DOHH2 (cell line): Measurements from ENCODE around the gene AJAP1.

ENCODE experiments used
- H3F3A ChIP-seq: fragments of 200-600 bp; sonication (generic), shearing (Covaris generic); 2 replicates; pipeline ENCODE4 v1.6.0; 2016; ENCODE audit warnings: antibody characterized with exemption, mild to moderate bottlenecking; ENCODE audit not compliant: control insufficient read depth, insufficient read depth
- H3K27ac ChIP-seq: fragments of 200-600 bp; sonication (generic); 2 replicates; pipeline ENCODE4 v1.5.1; 2014; ENCODE audit warnings: low read depth, mild to moderate bottlenecking, low read length, moderate library complexity
- H3K27me3 ChIP-seq: fragments of 200-600 bp; sonication (generic); 2 replicates; pipeline ENCODE4 v1.6.1; 2014; ENCODE audit warnings: mild to moderate bottlenecking, low read length, mixed read lengths; ENCODE audit not compliant: control insufficient read depth
- H3K36me3 ChIP-seq: fragments of 200-600 bp; sonication (generic); 2 replicates; pipeline ENCODE4 v1.6.1; 2014; ENCODE audit warnings: mild to moderate bottlenecking, low read length, moderate library complexity, mixed read lengths; ENCODE audit not compliant: control insufficient read depth
- H3K4me1 ChIP-seq: fragments of 200-600 bp; sonication (generic); 2 replicates; pipeline ENCODE4 v1.6.1; 2014; ENCODE audit warnings: mild to moderate bottlenecking, low read length, mixed read lengths; ENCODE audit not compliant: control insufficient read depth
- H3K4me2 ChIP-seq: fragments of 200-600 bp; sonication (generic); 2 replicates; pipeline ENCODE4 v1.6.0; 2014; ENCODE audit warnings: mild to moderate bottlenecking, low read length, moderate library complexity
- H3K4me3 ChIP-seq: fragments of 200-600 bp; sonication (generic); 2 replicates; pipeline ENCODE4 v1.5.1; 2014; ENCODE audit warnings: mild to moderate bottlenecking, low read length, mixed read lengths
- H3K79me2 ChIP-seq: fragments of 200-600 bp; sonication (generic); 2 replicates; pipeline ENCODE4 v1.6.1; 2014; ENCODE audit warnings: mild to moderate bottlenecking, low read length, mixed read lengths; ENCODE audit not compliant: control insufficient read depth
- H3K9me2 ChIP-seq: fragments of 200-600 bp; sonication (generic); replicated peaks from 2 replicates; pipeline ENCODE4 v1.6.1; 2014; ENCODE audit warnings: mild to moderate bottlenecking, low read length, mixed read lengths; ENCODE audit not compliant: control insufficient read depth
- H3K9me3 ChIP-seq: fragments of 200-600 bp; sonication (generic); 2 replicates; pipeline ENCODE4 v1.6.1; 2014; ENCODE audit warnings: antibody characterized with exemption, low read length, mixed read lengths; ENCODE audit not compliant: control insufficient read depth, insufficient read depth
- H4K20me1 ChIP-seq: fragments of 200-600 bp; sonication (generic); 2 replicates; pipeline ENCODE4 v1.6.0; 2014; ENCODE audit warnings: low read depth, mild to moderate bottlenecking, antibody characterized with exemption, low read length, moderate library complexity; ENCODE audit not compliant: control insufficient read depth, insufficient read depth
- EZH2phosphoT487 ChIP-seq: fragments of 200-600 bp; sonication (generic); IDR thresholded peaks from 2 replicates; pipeline ENCODE4 v1.6.1; 2017; ENCODE audit warnings: borderline replicate concordance, mild to moderate bottlenecking, antibody characterized with exemption, low read length, moderate library complexity, mixed read lengths
- TF ChIP-seq, protein P1 (sequence below): fragments of 200-600 bp; sonication (generic); IDR thresholded peaks from one replicate; pipeline ENCODE4 v1.5.1; 2014; ENCODE audit warnings: antibody characterized with exemption, mild to moderate bottlenecking, low read depth, low read length; ENCODE audit not compliant: poor library complexity, severe bottlenecking

Gene AJAP1

GRCh38 chr1:4733446-4734177, 79.2 kb downstream of the AJAP1 start:
- H4K20me1 ChIP-seq = no peaks in the 10 kb centered on the region
- H3K9me3 ChIP-seq = no peaks in the 10 kb centered on the region
- TF ChIP-seq, protein P1, sequence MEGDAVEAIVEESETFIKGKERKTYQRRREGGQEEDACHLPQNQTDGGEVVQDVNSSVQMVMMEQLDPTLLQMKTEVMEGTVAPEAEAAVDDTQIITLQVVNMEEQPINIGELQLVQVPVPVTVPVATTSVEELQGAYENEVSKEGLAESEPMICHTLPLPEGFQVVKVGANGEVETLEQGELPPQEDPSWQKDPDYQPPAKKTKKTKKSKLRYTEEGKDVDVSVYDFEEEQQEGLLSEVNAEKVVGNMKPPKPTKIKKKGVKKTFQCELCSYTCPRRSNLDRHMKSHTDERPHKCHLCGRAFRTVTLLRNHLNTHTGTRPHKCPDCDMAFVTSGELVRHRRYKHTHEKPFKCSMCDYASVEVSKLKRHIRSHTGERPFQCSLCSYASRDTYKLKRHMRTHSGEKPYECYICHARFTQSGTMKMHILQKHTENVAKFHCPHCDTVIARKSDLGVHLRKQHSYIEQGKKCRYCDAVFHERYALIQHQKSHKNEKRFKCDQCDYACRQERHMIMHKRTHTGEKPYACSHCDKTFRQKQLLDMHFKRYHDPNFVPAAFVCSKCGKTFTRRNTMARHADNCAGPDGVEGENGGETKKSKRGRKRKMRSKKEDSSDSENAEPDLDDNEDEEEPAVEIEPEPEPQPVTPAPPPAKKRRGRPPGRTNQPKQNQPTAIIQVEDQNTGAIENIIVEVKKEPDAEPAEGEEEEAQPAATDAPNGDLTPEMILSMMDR = no peak
- no peak for TF ChIP-seq EZH2phosphoT487
- H3K79me2 ChIP-seq = no peaks in the 10 kb centered on the region
- no peak overlapping the region for H3K27ac ChIP-seq
- no peaks in the 10 kb centered on the region for H3K36me3 ChIP-seq
- H3K4me3 ChIP-seq = no peak overlapping the region
- no peaks in the 10 kb centered on the region for H3K9me2 ChIP-seq
- H3F3A ChIP-seq = no peaks in the 10 kb centered on the region
- no peaks in the 10 kb centered on the region for H3K27me3 ChIP-seq
- H3K4me1 ChIP-seq = no peaks in the 10 kb centered on the region
- H3K4me2 ChIP-seq = no peak overlapping the region

DNA sequence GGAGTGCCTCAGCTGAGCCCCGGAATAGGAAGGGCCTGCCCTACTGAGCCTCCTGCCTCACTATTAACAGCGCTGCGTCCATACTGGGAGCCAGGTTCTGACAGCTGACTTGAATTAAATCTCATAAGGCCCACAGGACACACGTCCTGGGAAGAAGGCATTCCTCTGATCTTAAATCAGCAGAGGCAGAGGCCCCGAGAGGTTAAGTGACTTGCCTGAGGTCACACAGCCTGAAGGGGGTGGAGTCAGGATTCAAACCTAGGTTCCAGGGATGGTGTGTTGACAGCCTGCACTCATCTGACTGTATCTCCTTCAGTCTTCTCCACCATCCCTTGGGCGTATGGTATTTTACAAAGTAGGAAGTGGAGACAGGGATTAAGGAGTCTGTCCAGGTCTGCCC, 79.8 kb downstream of the AJAP1 start:
- Histone ChIP-seq H3K4me1 (no peaks in the 10 kb centered on the region), H3K27me3 (no peaks in the 10 kb centered on the region), H3K36me3 (no peaks in the 10 kb centered on the region), H4K20me1 (no peaks in the 10 kb centered on the region), H3K27ac (no peak overlapping the region), H3K9me3 (no peaks in the 10 kb centered on the region), H3K4me3 (no peak overlapping the region), H3K9me2 (no peaks in the 10 kb centered on the region), H3F3A (no peaks in the 10 kb centered on the region), H3K4me2 (no peak overlapping the region), H3K79me2 (no peaks in the 10 kb centered on the region)
- TF ChIP-seq EZH2phosphoT487 = no peak
- TF ChIP-seq, protein P1 = no peak

DNA sequence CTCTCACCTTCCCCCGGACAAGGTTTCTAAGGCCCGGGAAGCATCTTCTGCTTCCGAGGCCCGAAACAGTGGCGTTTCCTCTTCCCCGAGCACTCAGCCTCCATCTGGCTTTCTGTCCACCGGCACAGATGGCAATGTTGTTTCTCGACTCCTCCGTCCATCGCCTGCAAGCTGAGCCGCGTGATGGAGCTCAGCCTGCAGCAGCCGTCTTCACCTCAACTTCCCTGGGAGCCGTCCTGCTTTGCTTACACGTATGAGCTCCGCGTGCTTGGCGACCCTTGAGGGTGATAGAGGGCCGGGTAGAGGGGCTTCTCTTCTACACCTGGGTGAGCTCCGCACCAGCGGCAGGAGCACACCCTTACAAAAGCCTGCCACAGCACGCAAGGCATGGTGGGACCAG, 80.4 kb downstream of the AJAP1 start:
- TF ChIP-seq EZH2phosphoT487 = no peak
- TF ChIP-seq, protein P1 = no peak
- no peak overlapping the region for H3K27ac ChIP-seq
- no peaks in the 10 kb centered on the region for H3K9me3 ChIP-seq
- no peaks in the 10 kb centered on the region for H3K9me2 ChIP-seq
- H3F3A ChIP-seq = no peaks in the 10 kb centered on the region
- H4K20me1 ChIP-seq = no peaks in the 10 kb centered on the region
- no peaks in the 10 kb centered on the region for H3K4me1 ChIP-seq
- no peak overlapping the region for H3K4me3 ChIP-seq
- H3K79me2 ChIP-seq = no peaks in the 10 kb centered on the region
- no peaks in the 10 kb centered on the region for H3K36me3 ChIP-seq
- H3K27me3 ChIP-seq = no peaks in the 10 kb centered on the region
- H3K4me2 ChIP-seq = no peak overlapping the region
